HEK293T (cell line): ENCODE measurements around the gene SOS2.

Experiments
- BHLHE40 ChIP-seq: fragments of 450-650 bp; IDR thresholded peaks from 2 replicates; pipeline ENCODE4 v1.6.1; 2016; ENCODE audit warnings: mild to moderate bottlenecking, moderate library complexity, borderline replicate concordance
- HDGF ChIP-seq: fragments of 450-650 bp; IDR thresholded peaks from 2 replicates; pipeline ENCODE4 v1.6.1; 2017; ENCODE audit warnings: antibody characterized with exemption, borderline replicate concordance
- SUZ12 ChIP-seq: fragments of 450-650 bp; IDR thresholded peaks from 2 replicates; pipeline ENCODE4 v1.6.1; 2016; ENCODE audit warnings: mild to moderate bottlenecking

DNA sequence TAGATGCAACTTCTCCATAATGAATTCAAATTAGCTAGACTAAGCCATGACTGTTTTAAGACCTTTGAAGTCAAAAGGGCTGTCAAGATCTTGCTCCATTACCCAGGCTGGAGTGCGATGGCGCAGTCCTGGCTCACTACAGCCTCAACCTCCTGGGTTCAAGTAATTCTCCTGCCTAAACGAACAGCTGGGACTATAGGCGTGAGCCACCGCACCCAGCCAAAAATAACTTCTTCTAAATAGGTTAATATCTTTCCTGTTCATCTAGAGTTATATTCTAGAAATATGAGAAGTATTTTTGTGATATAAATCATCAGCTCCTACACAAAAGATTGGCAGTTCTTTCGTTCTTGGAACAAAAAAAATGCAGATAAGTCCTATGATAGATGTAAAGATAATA, 39.6 kb upstream of the SOS2 start:
- no peak for TF ChIP-seq BHLHE40
- TF ChIP-seq SUZ12, result no peak
- TF ChIP-seq HDGF, result no peak
